OCI-LY1 (cell line): ENCODE data around the gene GOSR1.
"Not testable (repeated sequence)": the region's sequence is repeated elsewhere in the genome, so short reads cannot be mapped to it uniquely, and the experiment has no call there.

ENCODE experiments used
- H2AFZ ChIP-seq: fragments of 200-600 bp; sonication (generic), shearing (Covaris generic); 2 replicates; pipeline ENCODE4 v1.6.0; 2014; ENCODE audit warnings: antibody characterized with exemption, mild to moderate bottlenecking, low read length
- H3F3A ChIP-seq: fragments of 200-600 bp; sonication (generic), shearing (Covaris generic); 2 replicates; pipeline ENCODE4 v1.6.0; 2014; ENCODE audit warnings: mild to moderate bottlenecking, antibody characterized with exemption, low read length, moderate library complexity; ENCODE audit not compliant: insufficient read depth
- H3K27ac ChIP-seq: fragments of 200-600 bp; sonication (generic); 2 replicates; pipeline ENCODE4 v1.5.1; 2014; ENCODE audit warnings: low read length, mixed run types, mild to moderate bottlenecking, low read depth; ENCODE audit not compliant: poor library complexity, severe bottlenecking
- H3K27me3 ChIP-seq: fragments of 200-600 bp; sonication (generic); 2 replicates; pipeline ENCODE4 v1.6.0; 2014; ENCODE audit warnings: antibody characterized with exemption, mild to moderate bottlenecking, low read length, moderate library complexity; ENCODE audit not compliant: insufficient read depth
- H3K36me3 ChIP-seq: fragments of 200-600 bp; sonication (generic); 2 replicates; pipeline ENCODE4 v1.6.1; 2014; ENCODE audit warnings: mild to moderate bottlenecking, antibody characterized with exemption, low read length, moderate library complexity, mixed read lengths; ENCODE audit not compliant: insufficient read depth
- H3K4me1 ChIP-seq: fragments of 200-600 bp; sonication (generic); 2 replicates; pipeline ENCODE4 v1.5.1; 2014; ENCODE audit warnings: mild to moderate bottlenecking, low read length, moderate library complexity; ENCODE audit not compliant: insufficient read depth, severe bottlenecking
- H3K4me2 ChIP-seq: fragments of 200-600 bp; sonication (generic), shearing (Covaris generic); 2 replicates; pipeline ENCODE4 v1.6.1; 2014; ENCODE audit warnings: low read length
- H3K4me3 ChIP-seq: fragments of 200-600 bp; sonication (generic); 2 replicates; pipeline ENCODE4 v1.5.1; 2014; ENCODE audit warnings: low read length, low read depth, mild to moderate bottlenecking, mixed read lengths; ENCODE audit not compliant: poor library complexity, severe bottlenecking
- H3K79me2 ChIP-seq: fragments of 200-600 bp; shearing (Covaris generic); 2 replicates; pipeline ENCODE4 v1.6.1; 2016; ENCODE audit warnings: mixed run types, low read length, mixed read lengths; ENCODE audit not compliant: insufficient read depth
- H3K9ac ChIP-seq: fragments of 200-600 bp; sonication (generic), shearing (Covaris generic); 2 replicates; pipeline ENCODE4 v1.6.1; 2014; ENCODE audit warnings: mild to moderate bottlenecking, low read length, mixed read lengths
- H3K9me2 ChIP-seq: fragments of 200-600 bp; sonication (generic), shearing (Covaris generic); 2 replicates; pipeline ENCODE4 v1.6.1; 2014; ENCODE audit warnings: low read depth, mild to moderate bottlenecking, low read length, mixed read lengths
- H3K9me3 ChIP-seq: fragments of 200-600 bp; shearing (Covaris generic); 2 replicates; pipeline ENCODE4 v1.6.1; 2014; ENCODE audit warnings: low read length, mixed read lengths
- H4K20me1 ChIP-seq: fragments of 200-600 bp; sonication (generic), shearing (Covaris generic); 2 replicates; pipeline ENCODE4 v1.6.0; 2016; ENCODE audit warnings: mild to moderate bottlenecking, low read length; ENCODE audit not compliant: insufficient read depth
- EZH2 ChIP-seq: fragments of 200-600 bp; sonication (generic), shearing (Covaris generic); IDR thresholded peaks from 2 replicates; pipeline ENCODE4 v1.8.0; 2017; ENCODE audit warnings: borderline replicate concordance, mixed run types, mild to moderate bottlenecking, antibody characterized with exemption, low read length, moderate library complexity, mixed read lengths
- TF ChIP-seq, protein P1 (sequence below): fragments of 200-600 bp; sonication (generic), shearing (Covaris generic); IDR thresholded peaks from 2 replicates; pipeline ENCODE4 v1.5.1; 2017; ENCODE audit warnings: mild to moderate bottlenecking, antibody characterized with exemption, low read length, moderate library complexity, mixed read lengths

GOSR1 gene

GRCh38 chr17:30570191-30570590, 93.0 kb downstream of the GOSR1 start:
- Histone ChIP-seq H3K9me2 (no peaks in the 10 kb centered on the region), H3K4me1 (no peaks in the 10 kb centered on the region), H4K20me1 (no peaks in the 10 kb centered on the region), H3K79me2 (no peaks in the 10 kb centered on the region), H3K9ac (no peak overlapping the region), H3K4me2 (no peak overlapping the region), H3F3A (no peaks in the 10 kb centered on the region), H3K4me3 (no peak overlapping the region), H3K9me3 (no peaks in the 10 kb centered on the region), H3K27ac (no peak overlapping the region), H2AFZ (no peak overlapping the region), H3K36me3 (no peaks in the 10 kb centered on the region), H3K27me3 (0 out of 2 replicates have a peak, but pooled peaks cover 4% of the 10 kb centered on the region)
- TF ChIP-seq EZH2: no peak
- TF ChIP-seq, protein P1, sequence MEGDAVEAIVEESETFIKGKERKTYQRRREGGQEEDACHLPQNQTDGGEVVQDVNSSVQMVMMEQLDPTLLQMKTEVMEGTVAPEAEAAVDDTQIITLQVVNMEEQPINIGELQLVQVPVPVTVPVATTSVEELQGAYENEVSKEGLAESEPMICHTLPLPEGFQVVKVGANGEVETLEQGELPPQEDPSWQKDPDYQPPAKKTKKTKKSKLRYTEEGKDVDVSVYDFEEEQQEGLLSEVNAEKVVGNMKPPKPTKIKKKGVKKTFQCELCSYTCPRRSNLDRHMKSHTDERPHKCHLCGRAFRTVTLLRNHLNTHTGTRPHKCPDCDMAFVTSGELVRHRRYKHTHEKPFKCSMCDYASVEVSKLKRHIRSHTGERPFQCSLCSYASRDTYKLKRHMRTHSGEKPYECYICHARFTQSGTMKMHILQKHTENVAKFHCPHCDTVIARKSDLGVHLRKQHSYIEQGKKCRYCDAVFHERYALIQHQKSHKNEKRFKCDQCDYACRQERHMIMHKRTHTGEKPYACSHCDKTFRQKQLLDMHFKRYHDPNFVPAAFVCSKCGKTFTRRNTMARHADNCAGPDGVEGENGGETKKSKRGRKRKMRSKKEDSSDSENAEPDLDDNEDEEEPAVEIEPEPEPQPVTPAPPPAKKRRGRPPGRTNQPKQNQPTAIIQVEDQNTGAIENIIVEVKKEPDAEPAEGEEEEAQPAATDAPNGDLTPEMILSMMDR: no peak

GRCh38 chr17:30570596-30571265, 93.5 kb downstream of the GOSR1 start:
- Histone ChIP-seq H3K4me3 (no peak overlapping the region), H2AFZ (no peak overlapping the region), H3F3A (no peaks in the 10 kb centered on the region), H4K20me1 (no peaks in the 10 kb centered on the region), H3K9me2 (no peaks in the 10 kb centered on the region), H3K79me2 (no peaks in the 10 kb centered on the region), H3K27me3 (0 out of 2 replicates have a peak, but pooled peaks cover 4% of the 10 kb centered on the region), H3K9ac (no peak overlapping the region), H3K27ac (no peak overlapping the region), H3K36me3 (no peaks in the 10 kb centered on the region), H3K4me1 (no peaks in the 10 kb centered on the region), H3K9me3 (no peaks in the 10 kb centered on the region), H3K4me2 (no peak overlapping the region)
- no peak for TF ChIP-seq EZH2
- TF ChIP-seq, protein P1: no peak

GRCh38 chr17:30571404-30571803, 94.2 kb downstream of the GOSR1 start:
- H3K9me3 ChIP-seq, H3K27me3 ChIP-seq, H3K4me1 ChIP-seq, H3F3A ChIP-seq, H3K79me2 ChIP-seq, H3K27ac ChIP-seq, H2AFZ ChIP-seq, H4K20me1 ChIP-seq, H3K36me3 ChIP-seq, H3K9me2 ChIP-seq, H3K4me2 ChIP-seq, H3K9ac ChIP-seq, H3K4me3 ChIP-seq: not testable (repeated sequence)

DNA sequence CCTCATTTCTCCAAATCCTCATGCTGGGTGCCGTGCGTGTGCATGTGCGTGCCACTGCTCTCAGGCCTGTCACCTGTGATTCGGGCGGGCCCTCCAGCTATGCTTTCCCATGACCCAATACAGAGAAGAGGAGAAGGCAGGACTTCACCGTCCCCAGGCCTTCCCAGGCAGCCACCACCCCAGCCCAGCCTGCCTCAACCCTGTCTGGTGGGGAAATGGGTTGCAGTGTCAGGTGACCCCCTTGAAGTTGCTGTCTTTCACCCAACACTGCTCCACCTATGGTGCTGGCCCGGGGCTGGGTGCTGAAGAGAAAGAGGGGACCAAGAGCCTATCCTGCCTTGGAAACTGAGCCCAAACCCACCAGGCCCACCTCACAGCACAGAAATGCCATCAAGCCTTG, 94.7 kb downstream of the GOSR1 start:
- TF ChIP-seq EZH2: no peak
- TF ChIP-seq, protein P1: no peak
- H3F3A ChIP-seq: no peaks in the 10 kb centered on the region
- no peak overlapping the region for H3K4me3 ChIP-seq

GRCh38 chr17:30572651-30573554, 95.7 kb downstream of the GOSR1 start:
- not testable (repeated sequence) for H3K79me2 ChIP-seq, H4K20me1 ChIP-seq, H3K4me2 ChIP-seq, H3K36me3 ChIP-seq, H3K27me3 ChIP-seq, H3K4me1 ChIP-seq, H3K9me2 ChIP-seq, H3K4me3 ChIP-seq, H3K9ac ChIP-seq, H2AFZ ChIP-seq, H3K9me3 ChIP-seq, H3K27ac ChIP-seq, H3F3A ChIP-seq

More for the DNA sequence above, 94.7 kb downstream of the GOSR1 start:
- no peaks in the 10 kb centered on the region for H3K36me3 ChIP-seq
- no peak overlapping the region for H3K27ac ChIP-seq
- no peaks in the 10 kb centered on the region for H3K9me3 ChIP-seq
- H2AFZ ChIP-seq: no peak overlapping the region
- H3K27me3 ChIP-seq: 0 out of 2 replicates have a peak, but pooled peaks cover 4% of the 10 kb centered on the region
- no peaks in the 10 kb centered on the region for H4K20me1 ChIP-seq
- H3K9ac ChIP-seq: no peak overlapping the region
- H3K9me2 ChIP-seq: no peaks in the 10 kb centered on the region
- H3K4me1 ChIP-seq: no peaks in the 10 kb centered on the region
- no peak overlapping the region for H3K4me2 ChIP-seq
- no peaks in the 10 kb centered on the region for H3K79me2 ChIP-seq
